Right lobe of liver (tissue), 6 donors: Measurements from ENCODE around the gene APOBEC4. TPM values are rescaled to one million over a fixed set of nuclear protein-coding genes. Genes with fewer than 3 reads are reported as not detected.
A peak's percentile ranks its signal among the peaks of the same experiment; 100 is the strongest.

Experiments used
- ATAC-seq, 4 donors: fragments of 200-7000 bp; cut with Tn5 transposase; one replicate each; pipeline ENCODE4 v1.9.1; 2020; ENCODE audit warnings: mild to moderate bottlenecking in 4 of 4, moderate library complexity in 4 of 4
- DNase-seq, 3 donors: peaks; one replicate each; pipeline ENCODE4 v3.0.0-alpha.2; 2020
- H3K27ac ChIP-seq, 3 donors: fragments of 200-600 bp; one replicate each; pipeline ENCODE4 v1.8.0; 2022
- H3K27me3 ChIP-seq, 2 donors: fragments of 200-600 bp; one replicate each; pipeline ENCODE4 v1.8.0; 2022
- H3K36me3 ChIP-seq, 4 donors: fragments of 200-600 bp; sonication (generic) in 1 of 4; one replicate each; pipeline versions ENCODE4 v1.5.1 to v1.8.0; 2017 to 2022; ENCODE audit warnings: control low read depth in 1 of 4
- H3K4me1 ChIP-seq, 4 donors: fragments of 200-600 bp; sonication (generic) in 1 of 4; one replicate each; pipeline versions ENCODE4 v1.5.1 to v1.8.0; 2017 to 2022; ENCODE audit warnings: control low read depth in 1 of 4
- H3K4me3 ChIP-seq, 3 donors: fragments of 200-600 bp; one replicate each; pipeline ENCODE4 v1.8.0; 2022
- H3K9me3 ChIP-seq, 4 donors: fragments of 200-600 bp; sonication (generic) in 1 of 4; one replicate each; pipeline versions ENCODE4 v1.5.1 to v1.8.0; 2017 to 2022; ENCODE audit warnings: control low read depth in 1 of 4
- CTCF ChIP-seq, 4 donors: fragments of 200-600 bp in 3 of 4; fragments of 450-650 bp in 1 of 4; IDR thresholded peaks; one replicate each; pipeline versions ENCODE4 v1.5.1 to v1.8.0; 2016 to 2022; ENCODE audit warnings: antibody characterized with exemption in 4 of 4, mild to moderate bottlenecking in 2 of 4
- POLR2A ChIP-seq: fragments of 450-650 bp; IDR thresholded peaks from one replicate; pipeline ENCODE4 v1.6.1; 2017; ENCODE audit warnings: antibody characterized with exemption, mild to moderate bottlenecking
- WGBS: methylation state at CpG from one replicate; pipeline ENCODE4 v1.1.6; 2018; ENCODE audit warnings: low coverage, low lambda C conversion rate; ENCODE audit not compliant: insufficient coverage; ENCODE audit errors: missing lambda C conversion rate; 5-methylcytosine and 5-hydroxymethylcytosine counted together
- intact Hi-C, 2 donors: fragments of 100-400 bp; cut with DNase I; formaldehyde crosslinking; loops; one replicate each; pipeline versions ENCODE4 v1.11.2 to v1.14.1; 2022
- total RNA-seq, 6 experiments: library from RNA; depleted of rRNA in 2 of 6; stranded (reverse); fragments of >200 nt in 2 of 6; fragmentation: NEBNext Ultra II Directional in 3 of 6; extraction: Animal tissue kit (Norgen Biotek cat#: 25700) in 3 of 6; gene quantifications; one replicate each; pipeline versions ENCODE4 v1.1.0 to v1.2.4, GENCODE V29; 2016 to 2023
- donor health status: DM: no; HTN: yes; CAD: no.
- donor health status: DM: no; HTN: no; CAD: no.
- donor health status: DM: no; HTN: no; CAD: no.
- donor health status: DM: no; HTN: yes; CAD: no.
- donor health status: DM: no; HTN: yes; CAD: no.

The APOBEC4 gene
- total RNA-seq, 6 experiments from 2014 or later, result not detected

- H3K36me3 ChIP-seq, result no peaks in the 10 kb centered on the region
- H3K27me3 ChIP-seq, result no peaks in the 10 kb centered on the region
- H3K9me3 ChIP-seq, result no peaks in the 10 kb centered on the region
- H3K27ac ChIP-seq, result no peak overlapping the region
- H3K4me3 ChIP-seq, result no peak overlapping the region
- DNase-seq (no peak), ATAC-seq (no peak)
- intact Hi-C loops, result loop anchor here in 1 of 2 donors (10.0 kb wide), 1 partner anchor 260 kb away; no protein-coding TSS in a partner anchor
- TF ChIP-seq CTCF (IDR thresholded peaks at IDR 0.05) (no peak), POLR2A (no peak)
- peaks cover 0 to 5% (median 0%) of the 10 kb centered on the region in 4 donors for H3K4me1 ChIP-seq
Measured at GRCh38 chr1:183654706-183655105, 1.6 kb upstream of the APOBEC4 start.

- no peak for DNase-seq
- Histone ChIP-seq H3K4me1 (peaks cover 0 to 5% (median 0%) of the 10 kb centered on the region in 4 donors), H3K9me3 (no peaks in the 10 kb centered on the region), H3K4me3 (no peak overlapping the region), H3K36me3 (no peaks in the 10 kb centered on the region), H3K27me3 (no peaks in the 10 kb centered on the region), H3K27ac (no peak overlapping the region)
- WGBS, result 84% methylated on average over 4 of the region's 4 CpGs
- intact Hi-C loops, result loop anchor here in 1 of 2 donors (10.0 kb wide), 1 partner anchor 261 kb away; no protein-coding TSS in a partner anchor
- peak in 1 of 4 donors; percentile 22 for ATAC-seq
- no peak for TF ChIP-seq CTCF (IDR thresholded peaks at IDR 0.05)
- TF ChIP-seq POLR2A, result no peak
Measured at GRCh38 chr1:183653876-183654451, 848 bp upstream of the APOBEC4 start.

- intact Hi-C loops, result loop anchor here in 1 of 2 donors (10.0 kb wide), 1 partner anchor 261 kb away; no protein-coding TSS in a partner anchor
- H3K4me3 ChIP-seq, result no peak overlapping the region
- TF ChIP-seq CTCF (IDR thresholded peaks at IDR 0.05), result no peak
- no peak for TF ChIP-seq POLR2A
- ATAC-seq (no peak), DNase-seq (no peak)
- H3K9me3 ChIP-seq, result no peaks in the 10 kb centered on the region
- no peaks in the 10 kb centered on the region for H3K27me3 ChIP-seq
- H3K27ac ChIP-seq, result no peak overlapping the region
- peaks cover 0 to 5% (median 0%) of the 10 kb centered on the region in 4 donors for H3K4me1 ChIP-seq
- no peaks in the 10 kb centered on the region for H3K36me3 ChIP-seq
- WGBS, result no CpG with 5 or more reads among the region's 3 CpGs
Measured at GRCh38 chr1:183653462-183653794, 312 bp upstream of the APOBEC4 start.

- H3K4me1 ChIP-seq, result peaks cover 0 to 5% (median 0%) of the 10 kb centered on the region in 4 donors
- no peaks in the 10 kb centered on the region for H3K9me3 ChIP-seq
- DNase-seq (no peak), ATAC-seq (no peak)
- no peak overlapping the region for H3K4me3 ChIP-seq
- H3K27me3 ChIP-seq, result no peaks in the 10 kb centered on the region
- intact Hi-C loops, result loop anchor here in 1 of 2 donors (10.0 kb wide), 1 partner anchor 263 kb away; no protein-coding TSS in a partner anchor
- H3K36me3 ChIP-seq, result no peaks in the 10 kb centered on the region
- WGBS, result 79% methylated on average over 1 of the region's 1 CpG
- no peak overlapping the region for H3K27ac ChIP-seq
- no peak for TF ChIP-seq CTCF (IDR thresholded peaks at IDR 0.05)
- no peak for TF ChIP-seq POLR2A
Measured at GRCh38 chr1:183652107-183652506, 1.0 kb downstream of the APOBEC4 start.
